Sigmoid colon (tissue), 7 donors: ENCODE measurements around the gene EPX. TPM values are rescaled to one million over a fixed set of nuclear protein-coding genes. Genes with fewer than 3 reads are reported as not detected.

Experiments
- DNase-seq: peaks from one replicate; pipeline ENCODE4 v3.0.0-alpha.2; 2019
- H3K27ac ChIP-seq, 4 donors: fragments of 200-600 bp; sonication (generic); one replicate each; pipeline ENCODE4 v1.5.1; 2016 to 2019; ENCODE audit warnings: mild to moderate bottlenecking in 1 of 4
- H3K27me3 ChIP-seq, 3 donors: fragments of 200-600 bp; sonication (generic); one replicate each; pipeline ENCODE4 v1.5.1; 2019; ENCODE audit warnings: mild to moderate bottlenecking in 1 of 3
- H3K36me3 ChIP-seq, 4 donors: fragments of 200-600 bp; sonication (generic); one replicate each; pipeline ENCODE4 v1.5.1; 2016 to 2019
- H3K4me1 ChIP-seq, 4 donors: fragments of 200-600 bp; sonication (generic); one replicate each; pipeline ENCODE4 v1.5.1; 2017 to 2019
- H3K4me3 ChIP-seq, 4 donors: fragments of 200-600 bp; sonication (generic); one replicate each; pipeline ENCODE4 v1.5.1; 2017 to 2019; ENCODE audit warnings: mild to moderate bottlenecking in 2 of 4, moderate library complexity in 1 of 4
- H3K9me3 ChIP-seq, 4 donors: fragments of 200-600 bp in 3 of 4; sonication (generic) in 3 of 4; one replicate each; pipeline versions ENCODE4 v1.5.1 to v1.6.1; 2013 to 2019
- EP300 ChIP-seq, 4 donors: sonication (generic); formaldehyde crosslinking; IDR thresholded peaks; one replicate each; pipeline ENCODE4 v1.6.1; 2017; ENCODE audit warnings: antibody characterized with exemption in 4 of 4
- POLR2A ChIP-seq, 2 donors: fragments of 450-650 bp; IDR thresholded peaks; one replicate each; pipeline ENCODE4 v1.6.1; 2016; ENCODE audit warnings: antibody characterized with exemption in 2 of 2, mild to moderate bottlenecking in 2 of 2, moderate library complexity in 2 of 2
- POLR2AphosphoS5 ChIP-seq, 4 donors: sonication (generic); formaldehyde crosslinking; IDR thresholded peaks; one replicate each; pipeline ENCODE4 v1.6.1; 2017; ENCODE audit warnings: antibody characterized with exemption in 4 of 4
- WGBS, 2 donors: extraction: QIAGEN DNeasy Blood & Tissue Kit; methylation state at CpG; one replicate each; pipeline ENCODE4 v1.1.7; 2013; 5-methylcytosine and 5-hydroxymethylcytosine counted together
- intact Hi-C: fragments of 100-400 bp; cut with DNase I; formaldehyde crosslinking; loops from one replicate; pipeline ENCODE4 v1.15.1; 2023
- polyA plus RNA-seq, 3 donors: library from polyadenylated mRNA; stranded (reverse); fragments of 200-250 nt; gene quantifications; one replicate each; pipeline ENCODE4 v1.2.3, GENCODE V29; 2013
- total RNA-seq, 4 donors: library from RNA; depleted of rRNA; stranded (reverse); fragments of >200 nt; gene quantifications; one replicate each; pipeline ENCODE4 v1.1.0, GENCODE V29; 2016
- TF ChIP-seq, protein P1 (sequence below), 4 experiments: fragments of 450-650 bp in 3 of 4; fragments of 200-600 bp in 1 of 4; IDR thresholded peaks; one replicate each; pipeline ENCODE4 v1.5.1; 2016 to 2019; ENCODE audit warnings: antibody characterized with exemption in 4 of 4, mild to moderate bottlenecking in 3 of 4, moderate library complexity in 2 of 4
- donor health status: healthy with polysubstance abuse.
- donor health status: Bipolar disorder and iron deficiency.
- donor health status: healthy.

The EPX gene
- total and polyA plus RNA-seq, 7 donors = 0.03 TPM; not detected in 6

DNA sequence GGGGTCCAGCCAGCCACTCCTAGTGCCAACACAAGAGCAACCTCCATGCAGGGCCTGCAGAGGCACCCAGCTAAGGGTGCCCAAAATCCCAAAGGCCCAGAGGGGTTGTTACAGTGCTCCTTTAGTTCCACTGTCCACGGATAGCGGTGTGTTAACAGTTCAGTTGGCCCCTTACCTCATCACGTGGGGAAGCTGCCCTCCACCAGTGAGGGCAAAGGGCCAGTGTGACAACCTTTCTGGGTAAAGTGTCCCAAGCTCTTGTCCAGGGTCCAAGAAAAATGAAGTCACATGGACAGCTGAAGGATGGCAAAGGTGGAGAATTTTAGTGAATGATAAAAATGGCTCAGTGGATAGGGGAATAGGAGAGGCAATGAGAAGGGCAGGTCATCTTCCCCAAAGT, 35.2 kb downstream of the EPX start:
- Histone ChIP-seq H3K36me3 (no peaks in the 10 kb centered on the region), H3K27ac (no peak overlapping the region), H3K4me3 (no peak overlapping the region), H3K4me1 (no peaks in the 10 kb centered on the region), H3K27me3 (peaks cover 0 to 7% (median 4%) of the 10 kb centered on the region in 3 donors), H3K9me3 (no peaks in the 10 kb centered on the region)
- intact Hi-C loops = no loop called here
- DNase-seq = no peak
- TF ChIP-seq, protein P1, sequence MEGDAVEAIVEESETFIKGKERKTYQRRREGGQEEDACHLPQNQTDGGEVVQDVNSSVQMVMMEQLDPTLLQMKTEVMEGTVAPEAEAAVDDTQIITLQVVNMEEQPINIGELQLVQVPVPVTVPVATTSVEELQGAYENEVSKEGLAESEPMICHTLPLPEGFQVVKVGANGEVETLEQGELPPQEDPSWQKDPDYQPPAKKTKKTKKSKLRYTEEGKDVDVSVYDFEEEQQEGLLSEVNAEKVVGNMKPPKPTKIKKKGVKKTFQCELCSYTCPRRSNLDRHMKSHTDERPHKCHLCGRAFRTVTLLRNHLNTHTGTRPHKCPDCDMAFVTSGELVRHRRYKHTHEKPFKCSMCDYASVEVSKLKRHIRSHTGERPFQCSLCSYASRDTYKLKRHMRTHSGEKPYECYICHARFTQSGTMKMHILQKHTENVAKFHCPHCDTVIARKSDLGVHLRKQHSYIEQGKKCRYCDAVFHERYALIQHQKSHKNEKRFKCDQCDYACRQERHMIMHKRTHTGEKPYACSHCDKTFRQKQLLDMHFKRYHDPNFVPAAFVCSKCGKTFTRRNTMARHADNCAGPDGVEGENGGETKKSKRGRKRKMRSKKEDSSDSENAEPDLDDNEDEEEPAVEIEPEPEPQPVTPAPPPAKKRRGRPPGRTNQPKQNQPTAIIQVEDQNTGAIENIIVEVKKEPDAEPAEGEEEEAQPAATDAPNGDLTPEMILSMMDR (IDR thresholded peaks at IDR 0.05) = no peak
- TF ChIP-seq POLR2AphosphoS5 (IDR thresholded peaks at IDR 0.05) = no peak
- no peak for TF ChIP-seq POLR2A (IDR thresholded peaks at IDR 0.05)
- no peak for TF ChIP-seq EP300 (IDR thresholded peaks at IDR 0.05)
- WGBS, 2 donors = 79 to 91% methylated on average over 3 of the region's 3 CpGs

GRCh38 chr17:58228679-58229078, 36.2 kb downstream of the EPX start:
- Histone ChIP-seq H3K9me3 (no peaks in the 10 kb centered on the region), H3K27ac (no peak overlapping the region), H3K27me3 (peaks cover 0 to 7% (median 4%) of the 10 kb centered on the region in 3 donors), H3K4me3 (no peak overlapping the region), H3K4me1 (no peaks in the 10 kb centered on the region), H3K36me3 (no peaks in the 10 kb centered on the region)
- intact Hi-C loops = no loop called here
- no peak for DNase-seq
- 52 to 59% methylated on average over 3 of the region's 3 CpGs for WGBS, 2 donors
- TF ChIP-seq, protein P1 (IDR thresholded peaks at IDR 0.05) = no peak
- TF ChIP-seq EP300 (IDR thresholded peaks at IDR 0.05) = no peak
- no peak for TF ChIP-seq POLR2A (IDR thresholded peaks at IDR 0.05)
- no peak for TF ChIP-seq POLR2AphosphoS5 (IDR thresholded peaks at IDR 0.05)

DNA sequence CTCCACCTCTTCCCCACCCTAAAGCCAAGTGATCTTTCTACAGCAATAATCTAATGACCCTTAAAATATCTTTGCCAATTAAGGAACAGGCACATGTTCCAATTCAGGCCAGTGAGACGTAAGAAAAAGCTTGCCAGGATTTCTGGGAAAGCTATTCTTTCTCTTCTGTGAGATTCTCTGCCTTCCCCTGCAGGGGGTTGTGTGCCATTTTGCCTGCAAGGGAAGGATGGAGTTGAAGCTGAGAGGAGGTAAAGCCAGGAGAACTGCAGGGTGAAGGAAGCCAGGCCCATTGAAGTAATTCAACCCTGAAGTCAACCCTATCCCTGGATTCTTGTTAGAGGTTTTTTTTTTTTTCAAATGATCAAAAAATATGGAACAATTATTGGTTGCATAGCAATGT, 36.9 kb downstream of the EPX start:
- Histone ChIP-seq H3K4me1 (no peaks in the 10 kb centered on the region), H3K27me3 (peaks cover 0 to 7% (median 4%) of the 10 kb centered on the region in 3 donors), H3K4me3 (no peak overlapping the region), H3K27ac (no peak overlapping the region), H3K9me3 (no peaks in the 10 kb centered on the region), H3K36me3 (no peaks in the 10 kb centered on the region)
- WGBS, 2 donors = 77 to 78% methylated on average over 1 of the region's 1 CpG
- TF ChIP-seq POLR2A (IDR thresholded peaks at IDR 0.05) (no peak), EP300 (IDR thresholded peaks at IDR 0.05) (no peak), POLR2AphosphoS5 (IDR thresholded peaks at IDR 0.05) (no peak)
- TF ChIP-seq, protein P1 (IDR thresholded peaks at IDR 0.05) = no peak
- no peak for DNase-seq
- intact Hi-C loops = no loop called here

DNA sequence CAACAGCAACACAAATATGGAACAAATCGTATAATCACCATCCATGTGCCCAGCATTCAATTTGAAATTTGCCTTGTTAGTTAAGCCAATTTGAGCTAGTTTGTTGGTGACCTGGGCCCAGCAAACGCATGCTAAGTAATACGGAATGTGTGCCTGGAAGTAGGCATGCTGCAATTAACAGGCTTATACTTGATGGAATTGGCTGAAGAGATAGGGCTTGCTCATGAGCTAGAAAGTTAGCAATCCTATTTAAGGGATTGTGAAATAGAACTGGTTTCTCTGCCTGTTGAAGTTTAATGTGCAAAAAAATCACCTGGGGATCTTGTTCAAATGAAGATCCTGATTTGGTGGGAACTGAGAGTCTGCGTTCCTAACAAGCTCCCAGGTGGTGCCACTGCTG, 37.4 kb downstream of the EPX start:
- peaks cover 0 to 12% (median 9%) of the 10 kb centered on the region in 3 donors for H3K27me3 ChIP-seq
- DNase-seq = no peak
- intact Hi-C loops = no loop called here

More for the DNA sequence above, 37.4 kb downstream of the EPX start:
- TF ChIP-seq POLR2AphosphoS5 (IDR thresholded peaks at IDR 0.05) (no peak), POLR2A (IDR thresholded peaks at IDR 0.05) (no peak)
- TF ChIP-seq, protein P1 (IDR thresholded peaks at IDR 0.05) = no peak
- no peak overlapping the region for H3K27ac ChIP-seq
- H3K4me1 ChIP-seq = no peaks in the 10 kb centered on the region
- WGBS, 2 donors = 91 to 93% methylated on average over 4 of the region's 4 CpGs
- no peaks in the 10 kb centered on the region for H3K36me3 ChIP-seq
- no peak overlapping the region for H3K4me3 ChIP-seq
- H3K9me3 ChIP-seq = no peaks in the 10 kb centered on the region
